GM11168 (cell line): ENCODE results near the gene YIPF4.
"Not testable (repeated sequence)": the region's sequence is repeated elsewhere in the genome, so short reads cannot be mapped to it uniquely, and the experiment has no call there.

Experiments
- in situ Hi-C: fragments of 300-500 bp; cut with MboI; formaldehyde crosslinking; loops from one replicate; pipeline ENCODE4 v1.12.0; 2022; ENCODE audit warnings: low sequenced_read_pairs; ENCODE audit not compliant: unreplicated experiment

The YIPF4 gene

DNA sequence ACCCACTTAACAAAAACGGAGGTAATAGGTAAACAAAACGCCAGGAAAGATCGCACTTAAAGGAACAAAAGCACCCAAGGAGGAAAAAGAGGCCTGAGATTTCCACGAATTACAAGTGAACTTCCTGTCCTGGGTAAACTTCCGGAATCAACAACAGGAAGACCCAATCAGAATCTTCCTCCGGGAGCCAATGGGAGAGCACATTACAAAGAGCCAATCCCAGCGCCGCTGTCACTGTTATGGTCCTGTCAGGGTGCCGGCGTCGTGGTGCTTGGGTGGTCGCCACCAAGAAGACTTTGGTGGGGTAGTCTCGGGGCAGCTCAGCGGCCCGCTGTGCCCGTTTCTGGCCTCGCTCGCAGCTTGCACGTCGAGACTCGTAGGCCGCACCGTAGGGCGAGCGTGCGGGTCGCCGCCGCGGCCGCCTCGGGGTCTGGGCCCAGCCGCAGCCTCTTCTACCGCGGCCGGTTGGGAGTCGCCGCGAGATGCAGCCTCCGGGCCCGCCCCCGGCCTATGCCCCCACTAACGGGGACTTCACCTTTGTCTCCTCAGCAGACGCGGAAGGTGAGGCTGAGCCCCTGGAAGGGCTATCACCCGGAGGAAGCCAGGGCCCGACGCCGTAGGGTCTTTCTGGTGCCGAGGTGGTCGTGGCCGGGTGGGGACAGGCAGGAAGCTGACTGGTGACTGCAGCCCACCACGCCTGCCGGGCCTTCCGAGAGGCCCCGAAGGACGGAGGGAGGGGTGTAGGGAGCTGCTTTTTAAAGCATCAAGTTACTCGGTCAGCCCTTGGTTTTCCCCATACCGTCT lies at the start of gene YIPF4:
TSS of gene YIPF4 (plus strand) at position 231 of the 804 bp plus-strand sequence. CDS start at position 483, 252 bp downstream.
- in situ Hi-C loops = no loop called here

DNA sequence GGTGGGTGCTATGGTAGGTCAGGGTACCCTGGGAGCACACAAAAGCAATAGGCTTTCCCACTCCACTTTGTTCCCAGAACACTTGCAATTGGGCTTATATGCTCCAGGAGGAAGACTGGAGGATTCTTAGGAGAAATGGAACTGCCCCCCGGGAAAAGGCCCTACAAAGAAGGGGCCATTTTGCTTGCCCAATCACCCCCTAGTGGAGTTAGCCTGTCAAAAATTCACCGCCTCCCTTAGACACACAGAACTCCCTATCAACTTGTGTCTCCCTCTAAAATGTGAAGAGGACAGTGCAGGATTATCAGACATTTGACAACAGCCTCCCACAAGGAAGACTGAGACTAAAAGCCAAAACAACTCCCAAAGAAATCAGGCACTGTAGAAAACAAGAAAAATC lies 49.5 kb upstream of the YIPF4 start:
- in situ Hi-C loops = no loop called here

GRCh38 chr2:32229635-32230034 lies 48.1 kb upstream of the YIPF4 start:
- in situ Hi-C loops = no loop called here

GRCh38 chr2:32231959-32232358 lies 45.7 kb upstream of the YIPF4 start:
- in situ Hi-C loops = no loop called here

DNA sequence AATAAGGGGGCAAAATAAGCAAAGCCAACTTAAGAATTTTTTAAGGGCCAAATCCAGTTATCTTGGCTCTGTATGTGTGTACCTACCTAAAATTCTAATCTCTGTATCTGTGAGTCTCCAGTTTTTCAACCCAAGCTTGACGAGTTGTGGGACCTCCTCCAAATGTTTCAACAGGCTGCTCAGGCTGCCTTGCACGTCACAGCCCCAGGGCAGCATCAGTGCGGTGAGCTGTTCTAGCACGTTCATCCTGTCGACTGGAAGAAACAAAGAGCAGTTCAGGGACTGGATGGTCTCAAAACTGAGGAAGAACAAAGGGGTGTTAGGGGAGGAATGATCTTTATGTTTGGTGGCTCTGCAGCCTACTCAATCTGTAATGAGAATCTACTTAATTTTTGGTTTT lies 42.4 kb upstream of the YIPF4 start:
- in situ Hi-C loops = no loop called here

DNA sequence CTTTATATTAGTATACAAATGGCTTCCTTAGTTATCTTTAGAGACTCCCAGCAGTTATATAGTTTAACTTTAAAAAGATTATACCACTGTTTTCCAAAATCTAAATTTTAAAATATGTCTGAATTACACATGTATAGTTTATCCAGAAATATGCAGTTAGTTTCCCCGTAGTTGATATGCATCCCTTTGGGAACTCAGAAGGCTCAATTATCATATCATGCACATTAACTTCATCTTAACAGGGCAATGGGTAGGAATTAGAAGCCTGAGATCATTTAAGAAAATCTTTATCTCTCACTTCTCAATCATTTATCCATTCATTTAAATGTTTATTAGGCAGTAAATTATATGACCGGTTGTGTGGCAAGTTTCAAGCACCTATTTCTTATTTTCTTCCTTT lies 40.2 kb upstream of the YIPF4 start:
- in situ Hi-C loops = no loop called here

- in situ Hi-C loops = no loop called here
These were observed 39.7 kb upstream of the YIPF4 start for GRCh38 chr2:32237996-32238395.

- in situ Hi-C loops = no loop called here
These were observed 35.4 kb upstream of the YIPF4 start for GRCh38 chr2:32242331-32242730.

- in situ Hi-C loops = no loop called here
These were observed 30.8 kb upstream of the YIPF4 start for GRCh38 chr2:32246911-32247310.

- in situ Hi-C loops = no loop called here
These were observed 29.4 kb upstream of the YIPF4 start for GRCh38 chr2:32248299-32248698.

DNA sequence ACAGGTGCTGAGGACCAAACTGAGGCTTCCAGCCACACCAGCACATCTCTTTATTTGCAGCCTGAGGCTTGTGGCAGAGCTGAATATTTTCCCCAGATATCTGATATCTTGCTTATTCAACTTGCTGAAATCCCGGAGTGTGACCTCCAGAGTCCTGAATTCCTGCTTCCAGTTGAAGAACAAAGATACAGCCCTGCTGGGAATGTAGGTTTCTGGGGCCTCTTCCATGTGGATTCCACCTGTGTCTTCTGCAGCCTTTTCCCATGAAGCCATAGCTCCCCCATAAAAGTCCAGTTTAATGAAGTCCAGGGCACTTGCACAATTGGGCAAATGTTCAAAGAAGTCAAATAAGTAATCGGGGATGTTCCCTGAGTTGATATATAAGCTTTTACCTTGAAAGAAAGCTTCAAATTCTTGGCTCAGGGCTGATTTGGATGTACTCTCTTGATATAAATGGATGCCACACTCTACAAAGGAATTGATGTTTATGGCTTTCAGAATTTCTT lies 27.9 kb upstream of the YIPF4 start:
- in situ Hi-C loops = no loop called here

DNA sequence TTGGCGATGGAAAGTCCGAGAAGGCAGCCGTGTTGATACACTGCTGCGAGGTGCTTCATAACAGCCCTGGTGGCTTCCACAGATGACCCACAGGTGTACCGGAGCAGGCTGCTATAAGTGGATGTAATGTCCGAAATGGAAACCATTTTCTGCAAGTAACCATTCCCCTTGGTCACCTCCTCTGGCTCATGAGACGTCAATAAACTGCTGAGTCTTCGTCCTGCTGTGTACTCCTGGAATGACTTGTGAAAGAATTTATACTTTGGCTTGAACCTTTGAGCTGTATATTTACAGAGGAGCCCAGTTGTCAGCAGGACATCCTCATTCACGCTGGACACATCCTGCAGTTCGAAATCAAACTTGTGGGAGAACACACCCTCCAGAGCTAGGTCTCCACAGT lies 27.4 kb upstream of the YIPF4 start:
- in situ Hi-C loops = no loop called here

- in situ Hi-C loops = no loop called here
These were observed 19.5 kb upstream of the YIPF4 start for GRCh38 chr2:32258242-32258641.

GRCh38 chr2:32260376-32260775 lies 17.3 kb upstream of the YIPF4 start:
- in situ Hi-C loops = no loop called here

DNA sequence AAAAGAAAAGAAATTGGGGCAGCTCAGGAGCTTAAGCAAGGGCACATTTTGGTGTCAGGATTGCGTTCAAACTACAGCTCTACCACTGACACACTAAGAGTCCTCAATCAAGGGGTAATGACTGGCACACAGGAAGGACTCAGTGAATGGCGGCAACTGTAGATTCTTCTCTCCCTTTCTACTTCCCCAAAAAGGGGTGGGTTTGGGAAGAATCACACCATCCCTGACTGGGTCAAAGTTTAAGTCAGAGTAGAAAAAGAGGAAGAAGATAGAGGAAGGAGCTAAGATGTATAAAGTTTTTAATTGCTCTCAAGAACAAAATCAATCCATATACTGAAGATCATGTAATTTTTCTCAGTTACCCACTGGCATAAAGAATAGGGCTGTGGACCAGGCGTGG lies 15.6 kb upstream of the YIPF4 start:
- in situ Hi-C loops = no loop called here

- in situ Hi-C loops = no loop called here
These were observed 13.1 kb upstream of the YIPF4 start, which contains the start of gene NLRC4 for GRCh38 chr2:32264422-32265105. TSS of gene NLRC4 (minus strand) at chr2:32264886. CDS start at chr2:32256775, 8,111 bp downstream.

DNA sequence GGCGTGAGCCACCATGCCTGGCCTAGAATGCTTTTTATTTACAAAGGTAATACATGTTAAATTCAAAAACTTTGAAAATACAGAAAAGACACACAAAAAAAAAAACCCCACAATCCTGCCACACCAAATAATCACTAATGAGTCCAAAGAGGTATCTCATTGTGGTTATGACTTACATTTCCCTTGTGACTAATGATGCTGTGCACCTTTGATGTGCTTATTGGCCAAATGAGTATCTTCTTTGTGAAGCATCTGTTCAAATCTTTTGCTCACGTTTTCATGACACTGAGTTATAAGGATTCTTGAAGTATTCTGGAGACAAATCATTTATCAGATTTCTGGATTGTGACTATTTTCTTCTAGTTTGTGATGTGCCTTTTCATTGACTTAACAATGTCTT lies 6.6 kb upstream of the YIPF4 start:
- in situ Hi-C loops = no loop called here

DNA sequence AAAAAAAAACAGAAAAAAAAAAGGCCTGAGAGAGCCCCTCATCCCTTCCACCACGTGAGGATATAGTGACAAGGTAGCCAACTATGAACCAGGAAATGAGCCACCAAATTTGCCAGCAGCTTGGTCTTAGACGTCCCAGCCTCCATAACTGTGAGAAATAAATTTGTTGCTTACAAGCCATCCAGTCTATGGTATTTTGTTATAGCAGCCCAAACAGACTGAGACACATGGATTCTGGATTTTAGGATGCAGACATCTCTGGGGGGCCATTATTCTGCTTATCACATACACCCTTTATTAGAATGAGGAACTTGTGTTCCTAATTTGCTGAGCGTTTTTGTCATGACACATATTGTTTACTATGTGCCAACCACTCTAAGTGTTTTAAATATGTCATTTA lies 5.4 kb upstream of the YIPF4 start:
- in situ Hi-C loops = no loop called here

DNA sequence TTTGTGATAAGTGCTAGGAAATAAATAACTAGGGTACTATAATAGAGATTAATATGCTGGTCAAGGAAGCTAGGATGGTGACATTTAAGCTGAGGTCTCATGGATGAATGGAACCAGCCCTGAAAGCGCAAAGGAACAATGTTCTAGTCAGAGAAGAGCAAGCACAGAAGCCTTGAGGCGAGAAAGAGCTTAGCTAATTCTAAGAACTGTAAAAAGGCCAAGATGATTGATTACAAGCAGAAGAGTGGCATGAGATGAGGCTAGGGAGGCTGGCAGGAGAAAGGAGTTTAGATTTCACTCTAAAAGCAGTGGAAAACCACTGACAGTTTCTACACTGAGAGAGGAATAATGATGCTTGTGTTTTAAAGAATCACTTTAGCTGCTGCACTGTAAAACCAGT lies 3.4 kb upstream of the YIPF4 start:
- in situ Hi-C loops = no loop called here

DNA sequence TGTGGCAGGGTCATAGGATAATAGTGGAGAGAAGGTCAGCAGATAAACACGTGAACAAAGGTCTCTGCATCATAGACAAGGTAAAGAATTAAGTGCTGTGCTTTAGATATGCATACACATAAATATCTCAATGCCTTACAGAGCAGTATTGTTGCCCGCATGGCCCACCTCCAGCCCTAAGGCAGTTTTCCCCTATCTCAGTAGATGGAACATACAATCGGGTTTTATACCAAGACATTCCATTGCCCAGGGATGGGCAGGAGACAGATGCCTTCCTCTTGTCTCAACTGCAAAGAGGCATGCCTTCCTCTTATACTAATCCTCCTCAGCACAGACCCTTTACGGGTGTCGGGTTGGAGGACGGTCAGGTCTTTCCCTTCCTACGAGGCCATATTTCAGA lies 1.9 kb upstream of the YIPF4 start:
- in situ Hi-C loops = not testable (repeated sequence)

DNA sequence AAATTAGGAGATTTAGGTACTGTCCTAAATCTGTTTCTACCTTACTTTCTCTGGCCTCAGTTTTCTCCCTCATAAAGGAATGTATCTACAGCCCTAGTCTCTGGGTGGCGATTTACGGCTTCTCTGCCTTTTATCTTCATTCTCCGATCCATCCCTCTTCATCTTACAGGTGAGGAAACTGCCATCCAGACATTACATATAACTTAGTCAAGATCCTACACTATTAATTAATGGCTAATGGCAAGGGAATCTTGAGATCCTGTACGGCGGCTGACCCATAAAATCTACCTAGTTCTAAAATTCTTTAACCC lies 386 bp upstream of the YIPF4 start:
- in situ Hi-C loops = no loop called here

GRCh38 chr2:32278478-32278853 lies 762 bp downstream of the YIPF4 start:
- in situ Hi-C loops = no loop called here
